A549 (cell line): ENCODE results near the gene C17orf107.

Source experiments
- EHMT2 ChIP-seq: fragments of 200-600 bp; sonication (generic); IDR thresholded peaks from 2 replicates; pipeline ENCODE4 v1.6.1; 2016; ENCODE audit warnings: antibody characterized with exemption, low read depth, mild to moderate bottlenecking, moderate library complexity
- HEYL ChIP-seq: fragments of 250-450 bp; sonication (Bioruptor Pico); IDR thresholded peaks from 2 replicates; pipeline ENCODE4 v1.8.0; 2021; ENCODE audit warnings: mild to moderate bottlenecking, moderate library complexity
- JUNB ChIP-seq: fragments of >200 bp; sonication (Bioruptor Twin); formaldehyde crosslinking; IDR thresholded peaks from 2 replicates; pipeline ENCODE4 v1.6.1; 2016
- MAFK ChIP-seq: fragments of 450-650 bp; IDR thresholded peaks from 2 replicates; pipeline ENCODE4 v1.6.1; 2014; ENCODE audit not compliant: partially characterized antibody
- NPAS2 ChIP-seq: fragments of 250-450 bp; sonication (Bioruptor Pico); IDR thresholded peaks from 2 replicates; pipeline ENCODE4 v1.8.0; 2022; ENCODE audit warnings: mild to moderate bottlenecking, moderate library complexity, borderline replicate concordance
- POLR2A ChIP-seq: IDR thresholded peaks from 2 replicates; pipeline ENCODE4 v1.6.1; 2012; ENCODE audit warnings: mild to moderate bottlenecking, low read length
- RFX5 ChIP-seq: fragments of 450-650 bp; IDR thresholded peaks from 2 replicates; pipeline ENCODE4 v1.7.1; 2014; ENCODE audit warnings: antibody characterized with exemption, mild to moderate bottlenecking, moderate library complexity
- ZC3H11A ChIP-seq: fragments of 450-650 bp; IDR thresholded peaks from 2 replicates; pipeline ENCODE4 v1.6.1; 2014; ENCODE audit warnings: antibody characterized with exemption, mild to moderate bottlenecking
- ZFP36 ChIP-seq: fragments of 450-650 bp; IDR thresholded peaks from 2 replicates; pipeline ENCODE4 v1.6.1; 2014; ENCODE audit warnings: borderline replicate concordance; ENCODE audit not compliant: partially characterized antibody
- TF ChIP-seq, protein P1 (sequence below): IDR thresholded peaks from 2 replicates; pipeline ENCODE4 v1.6.1; 2012; ENCODE audit warnings: low read depth, borderline replicate concordance
- TF ChIP-seq, protein P2 (sequence below): fragments of 250-450 bp; sonication (Bioruptor Pico); IDR thresholded peaks from 2 replicates; pipeline ENCODE4 v1.5.0; 2021; ENCODE audit warnings: mild to moderate bottlenecking, moderate library complexity, borderline replicate concordance
- TF ChIP-seq, protein P3 (sequence below): fragments of >200 bp; sonication (Bioruptor Twin); formaldehyde crosslinking; IDR thresholded peaks from 3 replicates; pipeline ENCODE4 v1.5.1; 2016
- TF ChIP-seq, protein P4 (sequence below): fragments of 200-600 bp; sonication (generic); IDR thresholded peaks from 2 replicates; pipeline ENCODE4 v1.6.1; 2016; ENCODE audit warnings: antibody characterized with exemption, mild to moderate bottlenecking, moderate library complexity

DNA sequence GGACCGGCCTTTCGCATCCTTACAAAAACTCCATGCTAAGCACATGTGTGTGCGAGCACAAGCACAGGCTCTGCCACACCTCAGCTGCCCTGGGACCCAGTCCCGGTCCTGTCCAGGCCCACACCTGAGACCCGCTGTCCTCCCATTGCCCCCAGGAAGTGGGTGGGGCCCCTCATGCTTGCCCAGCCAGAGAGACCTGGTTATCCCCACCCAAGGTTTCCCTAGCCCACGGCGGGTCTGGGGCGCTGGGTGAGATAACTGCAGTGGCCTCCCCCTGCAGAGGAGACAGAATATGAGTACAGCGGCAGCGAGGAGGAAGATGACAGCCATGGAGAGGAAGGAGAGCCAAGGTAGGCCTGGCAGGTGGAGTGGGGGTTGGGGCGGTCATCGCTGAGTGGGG lies 12.5 kb upstream of the C17orf107 start:
- TF ChIP-seq, protein P1, sequence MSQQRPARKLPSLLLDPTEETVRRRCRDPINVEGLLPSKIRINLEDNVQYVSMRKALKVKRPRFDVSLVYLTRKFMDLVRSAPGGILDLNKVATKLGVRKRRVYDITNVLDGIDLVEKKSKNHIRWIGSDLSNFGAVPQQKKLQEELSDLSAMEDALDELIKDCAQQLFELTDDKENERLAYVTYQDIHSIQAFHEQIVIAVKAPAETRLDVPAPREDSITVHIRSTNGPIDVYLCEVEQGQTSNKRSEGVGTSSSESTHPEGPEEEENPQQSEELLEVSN = no peak
- no peak for TF ChIP-seq ZC3H11A
- TF ChIP-seq NPAS2 = no peak
- TF ChIP-seq RFX5 = no peak
- TF ChIP-seq, protein P2, sequence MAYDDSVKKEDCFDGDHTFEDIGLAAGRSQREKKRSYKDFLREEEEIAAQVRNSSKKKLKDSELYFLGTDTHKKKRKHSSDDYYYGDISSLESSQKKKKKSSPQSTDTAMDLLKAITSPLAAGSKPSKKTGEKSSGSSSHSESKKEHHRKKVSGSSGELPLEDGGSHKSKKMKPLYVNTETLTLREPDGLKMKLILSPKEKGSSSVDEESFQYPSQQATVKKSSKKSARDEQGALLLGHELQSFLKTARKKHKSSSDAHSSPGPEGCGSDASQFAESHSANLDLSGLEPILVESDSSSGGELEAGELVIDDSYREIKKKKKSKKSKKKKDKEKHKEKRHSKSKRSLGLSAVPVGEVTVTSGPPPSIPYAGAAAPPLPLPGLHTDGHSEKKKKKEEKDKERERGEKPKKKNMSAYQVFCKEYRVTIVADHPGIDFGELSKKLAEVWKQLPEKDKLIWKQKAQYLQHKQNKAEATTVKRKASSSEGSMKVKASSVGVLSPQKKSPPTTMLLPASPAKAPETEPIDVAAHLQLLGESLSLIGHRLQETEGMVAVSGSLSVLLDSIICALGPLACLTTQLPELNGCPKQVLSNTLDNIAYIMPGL = no peak
- no peak for TF ChIP-seq MAFK
- no peak for TF ChIP-seq ZFP36
- no peak for TF ChIP-seq EHMT2
- no peak for TF ChIP-seq POLR2A
- TF ChIP-seq, protein P3, sequence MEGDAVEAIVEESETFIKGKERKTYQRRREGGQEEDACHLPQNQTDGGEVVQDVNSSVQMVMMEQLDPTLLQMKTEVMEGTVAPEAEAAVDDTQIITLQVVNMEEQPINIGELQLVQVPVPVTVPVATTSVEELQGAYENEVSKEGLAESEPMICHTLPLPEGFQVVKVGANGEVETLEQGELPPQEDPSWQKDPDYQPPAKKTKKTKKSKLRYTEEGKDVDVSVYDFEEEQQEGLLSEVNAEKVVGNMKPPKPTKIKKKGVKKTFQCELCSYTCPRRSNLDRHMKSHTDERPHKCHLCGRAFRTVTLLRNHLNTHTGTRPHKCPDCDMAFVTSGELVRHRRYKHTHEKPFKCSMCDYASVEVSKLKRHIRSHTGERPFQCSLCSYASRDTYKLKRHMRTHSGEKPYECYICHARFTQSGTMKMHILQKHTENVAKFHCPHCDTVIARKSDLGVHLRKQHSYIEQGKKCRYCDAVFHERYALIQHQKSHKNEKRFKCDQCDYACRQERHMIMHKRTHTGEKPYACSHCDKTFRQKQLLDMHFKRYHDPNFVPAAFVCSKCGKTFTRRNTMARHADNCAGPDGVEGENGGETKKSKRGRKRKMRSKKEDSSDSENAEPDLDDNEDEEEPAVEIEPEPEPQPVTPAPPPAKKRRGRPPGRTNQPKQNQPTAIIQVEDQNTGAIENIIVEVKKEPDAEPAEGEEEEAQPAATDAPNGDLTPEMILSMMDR = no peak
- TF ChIP-seq HEYL (CRISPR knock-in tag) = no peak
- TF ChIP-seq, protein P4, sequence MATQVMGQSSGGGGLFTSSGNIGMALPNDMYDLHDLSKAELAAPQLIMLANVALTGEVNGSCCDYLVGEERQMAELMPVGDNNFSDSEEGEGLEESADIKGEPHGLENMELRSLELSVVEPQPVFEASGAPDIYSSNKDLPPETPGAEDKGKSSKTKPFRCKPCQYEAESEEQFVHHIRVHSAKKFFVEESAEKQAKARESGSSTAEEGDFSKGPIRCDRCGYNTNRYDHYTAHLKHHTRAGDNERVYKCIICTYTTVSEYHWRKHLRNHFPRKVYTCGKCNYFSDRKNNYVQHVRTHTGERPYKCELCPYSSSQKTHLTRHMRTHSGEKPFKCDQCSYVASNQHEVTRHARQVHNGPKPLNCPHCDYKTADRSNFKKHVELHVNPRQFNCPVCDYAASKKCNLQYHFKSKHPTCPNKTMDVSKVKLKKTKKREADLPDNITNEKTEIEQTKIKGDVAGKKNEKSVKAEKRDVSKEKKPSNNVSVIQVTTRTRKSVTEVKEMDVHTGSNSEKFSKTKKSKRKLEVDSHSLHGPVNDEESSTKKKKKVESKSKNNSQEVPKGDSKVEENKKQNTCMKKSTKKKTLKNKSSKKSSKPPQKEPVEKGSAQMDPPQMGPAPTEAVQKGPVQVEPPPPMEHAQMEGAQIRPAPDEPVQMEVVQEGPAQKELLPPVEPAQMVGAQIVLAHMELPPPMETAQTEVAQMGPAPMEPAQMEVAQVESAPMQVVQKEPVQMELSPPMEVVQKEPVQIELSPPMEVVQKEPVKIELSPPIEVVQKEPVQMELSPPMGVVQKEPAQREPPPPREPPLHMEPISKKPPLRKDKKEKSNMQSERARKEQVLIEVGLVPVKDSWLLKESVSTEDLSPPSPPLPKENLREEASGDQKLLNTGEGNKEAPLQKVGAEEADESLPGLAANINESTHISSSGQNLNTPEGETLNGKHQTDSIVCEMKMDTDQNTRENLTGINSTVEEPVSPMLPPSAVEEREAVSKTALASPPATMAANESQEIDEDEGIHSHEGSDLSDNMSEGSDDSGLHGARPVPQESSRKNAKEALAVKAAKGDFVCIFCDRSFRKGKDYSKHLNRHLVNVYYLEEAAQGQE = no peak
- TF ChIP-seq JUNB = no peak
